Adrenal gland (tissue), 5 donors: ENCODE data around the gene VEPH1.

Source experiments
- POLR2A ChIP-seq, 2 donors: fragments of 450-650 bp; IDR thresholded peaks; one replicate each; pipeline ENCODE4 v1.6.1; 2017; ENCODE audit warnings: antibody characterized with exemption in 2 of 2, mild to moderate bottlenecking in 2 of 2, moderate library complexity in 1 of 2
- TF ChIP-seq, protein P1 (sequence below), 6 experiments: fragments of 450-650 bp in 4 of 6; fragments of 200-600 bp in 2 of 6; sonication (generic) in 1 of 6; IDR thresholded peaks; 1 replicate in 5 of 6; 2 replicates in 1 of 6; pipeline versions ENCODE4 v1.5.1 to v1.8.0; 2016 to 2021; ENCODE audit warnings: antibody characterized with exemption in 6 of 6, mild to moderate bottlenecking in 2 of 6, moderate library complexity in 1 of 6
- donor health status: DM: no; HTN: no; CAD: no.

DNA sequence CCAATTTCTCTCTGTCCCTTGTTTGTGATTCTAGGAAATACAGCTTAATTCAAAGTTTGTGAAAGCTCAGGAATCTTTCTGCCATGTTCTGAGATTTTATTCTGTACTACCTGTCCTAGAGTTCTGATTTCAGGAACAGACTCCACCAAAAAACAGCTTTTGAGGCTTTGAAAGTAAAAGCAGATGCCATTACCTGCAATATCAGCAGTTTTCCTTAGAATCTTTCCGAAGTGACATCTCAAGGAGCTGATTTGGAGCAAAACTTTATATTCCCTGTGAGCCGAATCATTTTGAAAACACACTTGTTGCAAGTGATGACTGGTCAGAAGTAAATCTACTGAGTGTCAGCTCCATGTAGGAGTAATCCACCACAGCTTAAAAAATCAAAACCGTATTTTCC, 284.0 kb downstream of the VEPH1 start:
- no peak for TF ChIP-seq POLR2A (IDR thresholded peaks at IDR 0.05)
- TF ChIP-seq, protein P1, sequence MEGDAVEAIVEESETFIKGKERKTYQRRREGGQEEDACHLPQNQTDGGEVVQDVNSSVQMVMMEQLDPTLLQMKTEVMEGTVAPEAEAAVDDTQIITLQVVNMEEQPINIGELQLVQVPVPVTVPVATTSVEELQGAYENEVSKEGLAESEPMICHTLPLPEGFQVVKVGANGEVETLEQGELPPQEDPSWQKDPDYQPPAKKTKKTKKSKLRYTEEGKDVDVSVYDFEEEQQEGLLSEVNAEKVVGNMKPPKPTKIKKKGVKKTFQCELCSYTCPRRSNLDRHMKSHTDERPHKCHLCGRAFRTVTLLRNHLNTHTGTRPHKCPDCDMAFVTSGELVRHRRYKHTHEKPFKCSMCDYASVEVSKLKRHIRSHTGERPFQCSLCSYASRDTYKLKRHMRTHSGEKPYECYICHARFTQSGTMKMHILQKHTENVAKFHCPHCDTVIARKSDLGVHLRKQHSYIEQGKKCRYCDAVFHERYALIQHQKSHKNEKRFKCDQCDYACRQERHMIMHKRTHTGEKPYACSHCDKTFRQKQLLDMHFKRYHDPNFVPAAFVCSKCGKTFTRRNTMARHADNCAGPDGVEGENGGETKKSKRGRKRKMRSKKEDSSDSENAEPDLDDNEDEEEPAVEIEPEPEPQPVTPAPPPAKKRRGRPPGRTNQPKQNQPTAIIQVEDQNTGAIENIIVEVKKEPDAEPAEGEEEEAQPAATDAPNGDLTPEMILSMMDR (IDR thresholded peaks at IDR 0.05): no peak
